Measurements from ENCODE around the gene TLCD5.

- TF ChIP-seq POLR2A (IDR thresholded peaks at IDR 0.05): no peak
- TF ChIP-seq CTCF (IDR thresholded peaks at IDR 0.05): peak in 1 of 6 experiments; percentile 10
Measured at GRCh38 chr11:120335556-120335907, 10.4 kb downstream of the TLCD5 start.
